Neuronal stem cell (in vitro differentiated cells): ENCODE measurements around the gene CCDC191.

ENCODE experiments used
- DNase-seq: peaks from one replicate; pipeline ENCODE4 v3.0.0-alpha.2; 2013; ENCODE audit warnings: low spot score
- H2AFZ ChIP-seq: one replicate; pipeline ENCODE4 v1.6.1; 2013; ENCODE audit warnings: mild to moderate bottlenecking, low read length, inconsistent platforms
- H2AK5ac ChIP-seq: 2 replicates; pipeline ENCODE4 v1.6.1; 2013; ENCODE audit warnings: low read depth, mild to moderate bottlenecking, inconsistent platforms, low read length, moderate library complexity, mixed read lengths
- H2BK120ac ChIP-seq: 2 replicates; pipeline ENCODE4 v1.6.1; 2013; ENCODE audit warnings: low read depth, mild to moderate bottlenecking, inconsistent platforms, low read length, moderate library complexity, mixed read lengths
- H2BK12ac ChIP-seq: one replicate; pipeline ENCODE4 v1.6.1; 2013; ENCODE audit warnings: low read length, inconsistent platforms
- H2BK15ac ChIP-seq: 2 replicates; pipeline ENCODE4 v1.6.1; 2013; ENCODE audit warnings: mild to moderate bottlenecking, low read length, inconsistent platforms, mixed read lengths
- H2BK5ac ChIP-seq: one replicate; pipeline ENCODE4 v1.6.1; 2013; ENCODE audit warnings: inconsistent platforms, mild to moderate bottlenecking, low read length, moderate library complexity
- H3K14ac ChIP-seq: one replicate; pipeline ENCODE4 v1.6.1; 2013; ENCODE audit warnings: low read length, inconsistent platforms
- H3K18ac ChIP-seq: 2 replicates; pipeline ENCODE4 v1.6.1; 2013; ENCODE audit warnings: low read length, inconsistent platforms
- H3K23ac ChIP-seq: 2 replicates; pipeline ENCODE4 v1.6.1; 2013; ENCODE audit warnings: low read depth, mild to moderate bottlenecking, mixed read lengths, low read length, inconsistent platforms; ENCODE audit not compliant: poor library complexity
- H3K27ac ChIP-seq: replicated peaks from 3 replicates; pipeline ENCODE4 v1.5.1; 2013; ENCODE audit warnings: low read length, inconsistent platforms
- H3K27me3 ChIP-seq, 3 experiments: 2 replicates each; pipeline ENCODE4 v1.6.1; 2013; ENCODE audit warnings: low read length in 3 of 3, mild to moderate bottlenecking in 2 of 3, inconsistent platforms in 1 of 3, low read depth in 1 of 3, mixed read lengths in 1 of 3, moderate library complexity in 1 of 3; ENCODE audit not compliant: control insufficient read depth in 3 of 3, insufficient read depth in 3 of 3
- H3K36me3 ChIP-seq, 2 donors: replicated peaks in 1 of 2; 2 replicates each; pipeline ENCODE4 v1.6.1; 2013; ENCODE audit warnings: low read length in 2 of 2; ENCODE audit not compliant: control insufficient read depth in 2 of 2, insufficient read depth in 2 of 2
- H3K4ac ChIP-seq: 2 replicates; pipeline ENCODE4 v1.6.1; 2013; ENCODE audit warnings: inconsistent platforms, mild to moderate bottlenecking, low read length, moderate library complexity
- H3K4me1 ChIP-seq, 2 donors: 1 replicate in 1 of 2; 2 replicates in 1 of 2; pipeline ENCODE4 v1.6.1; 2013; ENCODE audit warnings: low read length in 2 of 2, low read depth in 1 of 2; ENCODE audit not compliant: control insufficient read depth in 2 of 2, insufficient read depth in 1 of 2
- H3K4me2 ChIP-seq: one replicate; pipeline ENCODE4 v1.6.1; 2013; ENCODE audit warnings: mild to moderate bottlenecking, low read length, inconsistent platforms; ENCODE audit not compliant: insufficient read depth, poor library complexity, severe bottlenecking
- H3K4me3 ChIP-seq, 2 donors: 2 replicates each; pipeline ENCODE4 v1.5.1; 2013; ENCODE audit warnings: low read length in 2 of 2, mild to moderate bottlenecking in 2 of 2, inconsistent platforms in 1 of 2, moderate library complexity in 1 of 2
- H3K79me1 ChIP-seq: one replicate; pipeline ENCODE4 v1.6.1; 2013; ENCODE audit warnings: low read depth, mild to moderate bottlenecking, inconsistent platforms, low read length, moderate library complexity
- H3K9ac ChIP-seq: one replicate; pipeline ENCODE4 v1.6.1; 2013; ENCODE audit warnings: mild to moderate bottlenecking, low read depth, low read length, inconsistent platforms; ENCODE audit not compliant: poor library complexity
- H3K9me3 ChIP-seq, 2 donors: replicated peaks in 1 of 2; 2 replicates each; pipeline versions ENCODE3 to v1.6.1; 2013; ENCODE audit warnings: low read length in 2 of 2, mild to moderate bottlenecking in 2 of 2, inconsistent platforms in 1 of 2, low read depth in 1 of 2, mixed read lengths in 1 of 2, moderate library complexity in 1 of 2; ENCODE audit not compliant: control insufficient read depth in 2 of 2, insufficient read depth in 1 of 2
- H4K8ac ChIP-seq: one replicate; pipeline ENCODE4 v1.6.1; 2013; ENCODE audit warnings: low read depth, mild to moderate bottlenecking, inconsistent platforms, low read length, moderate library complexity
- H4K91ac ChIP-seq: one replicate; pipeline ENCODE4 v1.6.1; 2013; ENCODE audit warnings: low read length, low read depth, mild to moderate bottlenecking, inconsistent platforms; ENCODE audit not compliant: poor library complexity
- WGBS, 2 donors: extraction: QIAGEN DNeasy Blood & Tissue Kit; methylation state at CpG; one replicate each; pipeline ENCODE4 v1.1.7; 2013; ENCODE audit warnings: missing lambda C conversion rate in 2 of 2, mixed read lengths in 1 of 2; ENCODE audit not compliant: insufficient read length in 2 of 2, insufficient replicate concordance in 1 of 2; ENCODE audit errors: extremely low coverage in 2 of 2; 5-methylcytosine and 5-hydroxymethylcytosine counted together

CCDC191 gene

GRCh38 chr3:113927556-113927955, 128.8 kb downstream of the CCDC191 start:
- Histone ChIP-seq H3K4me1 (no peaks in the 10 kb centered on the region), H4K8ac (no peak overlapping the region), H3K4ac (no peak overlapping the region), H3K27ac (no peak overlapping the region), H3K18ac (peak overlapping the region; percentile 18), H3K9me3 (peaks cover 0 to 4% of the 10 kb centered on the region in 2 donors), H2AFZ (no peak overlapping the region), H3K23ac (no peak overlapping the region), H2BK120ac (no peak overlapping the region), H2BK12ac (no peak overlapping the region), H3K4me2 (no peak overlapping the region), H3K4me3 (no peak overlapping the region), H2AK5ac (no peak overlapping the region), H4K91ac (no peak overlapping the region), H2BK15ac (no peak overlapping the region), H2BK5ac (peak overlapping the region; percentile 8), H3K27me3 (no peaks in the 10 kb centered on the region), H3K9ac (no peak overlapping the region), H3K79me1 (no peaks in the 10 kb centered on the region), H3K36me3 (no peaks in the 10 kb centered on the region), H3K14ac (peak overlapping the region; percentile 12)
- no peak for DNase-seq
- no CpG with 5 or more reads among the region's 5 CpGs for WGBS, 2 donors

- Histone ChIP-seq H3K79me1 (no peaks in the 10 kb centered on the region), H2BK15ac (no peak overlapping the region), H3K18ac (no peak overlapping the region), H3K9me3 (no peaks in the 10 kb centered on the region), H3K9ac (no peak overlapping the region), H3K4me1 (no peaks in the 10 kb centered on the region), H3K27me3 (no peaks in the 10 kb centered on the region), H2BK120ac (no peak overlapping the region), H2BK12ac (no peak overlapping the region), H2AFZ (no peak overlapping the region), H3K14ac (no peak overlapping the region), H3K4ac (no peak overlapping the region), H4K91ac (no peak overlapping the region), H3K23ac (no peak overlapping the region), H3K27ac (no peak overlapping the region), H3K4me3 (no peak overlapping the region), H2AK5ac (no peak overlapping the region), H4K8ac (no peak overlapping the region), H3K4me2 (no peak overlapping the region), H3K36me3 (no peaks in the 10 kb centered on the region), H2BK5ac (no peak overlapping the region)
- no CpG with 5 or more reads among the region's 2 CpGs for WGBS, 2 donors
- DNase-seq, result no peak
Observed at GRCh38 chr3:113914646-113915045, 141.7 kb downstream of the CCDC191 start.
